Mesendoderm (in vitro differentiated cells): ENCODE measurements around the gene LRRC47.

Source experiments
- DNase-seq: peaks from one replicate; pipeline ENCODE4 v3.0.0; 2013
- H2AK5ac ChIP-seq: 2 replicates; pipeline ENCODE4 v1.6.1; 2013; ENCODE audit warnings: low read length, inconsistent platforms
- H2BK120ac ChIP-seq: 2 replicates; pipeline ENCODE4 v1.6.1; 2013; ENCODE audit warnings: low read depth, mild to moderate bottlenecking, low read length, moderate library complexity, mixed read lengths
- H2BK15ac ChIP-seq: replicated peaks from 2 replicates; pipeline ENCODE4 v1.6.1; 2013; ENCODE audit warnings: low read depth, mild to moderate bottlenecking, moderate library complexity
- H2BK5ac ChIP-seq: 2 replicates; pipeline ENCODE4 v1.6.1; 2013; ENCODE audit warnings: low read length, inconsistent platforms
- H3K18ac ChIP-seq: 2 replicates; pipeline ENCODE4 v1.6.1; 2013; ENCODE audit warnings: mild to moderate bottlenecking, low read length, mixed read lengths
- H3K23ac ChIP-seq: one replicate; pipeline ENCODE4 v1.6.1; 2013; ENCODE audit warnings: low read length
- H3K27ac ChIP-seq: 2 replicates; pipeline ENCODE4 v1.5.1; 2013; ENCODE audit warnings: low read depth, mild to moderate bottlenecking, inconsistent platforms, low read length, moderate library complexity
- H3K27me3 ChIP-seq: 2 replicates; pipeline ENCODE4 v1.6.1; 2013; ENCODE audit warnings: low read length, control low read depth, mild to moderate bottlenecking, inconsistent platforms; ENCODE audit not compliant: insufficient read depth, poor library complexity
- H3K36me3 ChIP-seq: 2 replicates; pipeline ENCODE4 v1.6.1; 2013; ENCODE audit warnings: low read length, inconsistent platforms; ENCODE audit not compliant: control insufficient read depth, insufficient read depth
- H3K4ac ChIP-seq: one replicate; pipeline ENCODE4 v1.6.1; 2013; ENCODE audit warnings: low read depth, mild to moderate bottlenecking, low read length, moderate library complexity
- H3K4me1 ChIP-seq: 2 replicates; pipeline ENCODE4 v1.6.1; 2013; ENCODE audit warnings: low read depth, low read length, inconsistent platforms; ENCODE audit not compliant: control insufficient read depth
- H3K4me2 ChIP-seq: 2 replicates; pipeline ENCODE4 v1.6.1; 2013; ENCODE audit warnings: low read length
- H3K4me3 ChIP-seq: 2 replicates; pipeline ENCODE4 v1.5.1; 2013; ENCODE audit warnings: mild to moderate bottlenecking, low read length
- H3K56ac ChIP-seq: one replicate; pipeline ENCODE4 v1.6.1; 2013; ENCODE audit warnings: low read length
- H3K79me1 ChIP-seq: 2 replicates; pipeline ENCODE4 v1.6.1; 2013; ENCODE audit warnings: low read length, inconsistent platforms
- H3K79me2 ChIP-seq: 2 replicates; pipeline ENCODE4 v1.6.1; 2013; ENCODE audit warnings: mild to moderate bottlenecking, low read length; ENCODE audit not compliant: control insufficient read depth, insufficient read depth
- H3K9ac ChIP-seq: 2 replicates; pipeline ENCODE4 v1.6.1; 2013; ENCODE audit warnings: low read length, inconsistent platforms
- H4K5ac ChIP-seq: one replicate; pipeline ENCODE4 v1.6.1; 2013; ENCODE audit warnings: low read length
- H4K8ac ChIP-seq: one replicate; pipeline ENCODE4 v1.6.1; 2013; ENCODE audit warnings: low read depth, mild to moderate bottlenecking, control low read depth, low read length, moderate library complexity
- WGBS: extraction: QIAGEN DNeasy Blood & Tissue Kit; methylation state at CpG from one replicate; pipeline ENCODE4 v1.1.7; 2013; ENCODE audit warnings: low lambda C conversion rate, missing lambda C conversion rate; ENCODE audit not compliant: insufficient coverage; ENCODE audit errors: extremely low coverage; 5-methylcytosine and 5-hydroxymethylcytosine counted together

The LRRC47 gene

DNA sequence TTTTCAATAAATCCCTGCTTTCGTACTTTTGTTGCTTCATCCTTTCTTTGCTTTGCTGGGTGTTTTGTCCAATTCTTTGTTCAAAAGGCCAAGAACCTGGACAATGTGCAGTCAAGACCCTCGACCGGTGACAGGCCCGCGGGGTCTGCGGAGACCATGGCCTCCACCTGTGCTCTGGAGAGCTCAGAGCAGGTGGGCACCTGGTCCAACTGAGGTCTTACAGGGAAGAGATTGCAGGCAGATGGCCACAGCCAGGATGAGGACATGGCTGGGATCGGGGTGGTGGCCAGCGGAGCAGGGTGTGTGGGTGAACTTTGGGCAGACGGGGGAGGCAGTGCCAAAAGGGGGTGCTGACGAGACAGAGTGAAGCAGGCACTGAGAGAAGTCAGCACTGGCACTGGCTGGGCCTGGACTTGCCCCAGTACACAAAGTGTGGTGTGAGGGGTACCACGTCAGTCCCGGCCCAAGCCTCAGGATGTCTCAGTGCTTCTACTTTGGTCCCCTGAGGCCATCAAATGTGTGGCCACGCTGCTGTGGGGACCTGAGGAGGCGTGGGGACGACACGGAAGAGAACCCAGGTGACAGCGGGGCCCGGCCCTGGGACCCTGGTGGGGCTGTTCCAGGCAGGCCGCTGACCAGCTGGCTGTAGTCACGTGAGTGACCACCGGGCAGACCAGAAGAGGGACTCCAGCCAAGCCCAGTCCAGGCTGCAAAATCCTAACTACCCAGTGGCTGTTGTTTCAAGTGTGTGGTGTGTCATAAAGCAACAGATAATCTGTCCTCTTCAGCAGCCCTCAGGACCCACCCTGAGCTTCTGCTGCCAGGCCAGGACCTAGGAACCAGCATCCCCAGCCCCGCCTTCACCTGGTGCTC is 54.5 kb downstream of the LRRC47 start:
- no peak overlapping the region for H2BK120ac ChIP-seq
- H4K5ac ChIP-seq: no peak overlapping the region
- H3K27me3 ChIP-seq: no peaks in the 10 kb centered on the region
- no peak overlapping the region for H3K4ac ChIP-seq
- H3K79me1 ChIP-seq: peaks cover 12% of the 10 kb centered on the region
- H3K27ac ChIP-seq: no peak overlapping the region
- H3K4me3 ChIP-seq: no peak overlapping the region
- H2AK5ac ChIP-seq: no peak overlapping the region
- H2BK15ac ChIP-seq: no peak overlapping the region
- peaks cover 7% of the 10 kb centered on the region for H3K79me2 ChIP-seq
- H3K36me3 ChIP-seq: peaks cover 8% of the 10 kb centered on the region
- no peak overlapping the region for H3K4me2 ChIP-seq
- peaks cover 2% of the 10 kb centered on the region for H3K4me1 ChIP-seq
- no peak overlapping the region for H3K18ac ChIP-seq
- H2BK5ac ChIP-seq: no peak overlapping the region
- WGBS: no CpG with 5 or more reads among the region's 22 CpGs
- no peak overlapping the region for H3K9ac ChIP-seq
- H3K23ac ChIP-seq: no peak overlapping the region
- no peak overlapping the region for H3K56ac ChIP-seq
- no peak for DNase-seq
- no peak overlapping the region for H4K8ac ChIP-seq

DNA sequence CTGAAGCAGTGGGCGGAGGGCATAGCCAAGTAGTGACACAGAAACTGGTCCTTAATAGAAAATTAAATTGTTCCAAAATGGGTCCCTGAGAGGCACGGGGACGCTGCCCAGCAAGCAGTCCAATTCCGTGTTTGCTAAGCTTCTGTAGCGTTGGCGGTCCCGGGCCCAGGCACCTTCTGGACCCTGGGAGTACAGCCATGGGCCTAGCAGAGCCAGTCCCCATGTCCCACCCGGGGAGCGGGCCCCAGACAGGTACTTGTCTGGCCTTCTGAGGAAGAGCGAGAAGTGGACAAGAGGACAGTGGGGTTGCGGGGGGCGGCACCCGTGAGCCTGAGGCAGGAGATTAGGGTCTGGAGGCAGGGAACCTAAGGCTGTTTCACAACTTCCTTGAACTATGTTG is 55.5 kb downstream of the LRRC47 start:
- H2BK15ac ChIP-seq: no peak overlapping the region
- peaks cover 4% of the 10 kb centered on the region for H3K79me2 ChIP-seq
- no peak overlapping the region for H3K4me2 ChIP-seq
- WGBS: no CpG with 5 or more reads among the region's 13 CpGs
- peaks cover 8% of the 10 kb centered on the region for H3K36me3 ChIP-seq
- H2AK5ac ChIP-seq: no peak overlapping the region
- peaks cover 2% of the 10 kb centered on the region for H3K4me1 ChIP-seq
- no peak overlapping the region for H3K18ac ChIP-seq
- H4K5ac ChIP-seq: no peak overlapping the region
- no peak overlapping the region for H3K27ac ChIP-seq
- no peak overlapping the region for H3K4me3 ChIP-seq
- no peak overlapping the region for H3K56ac ChIP-seq
- no peak overlapping the region for H4K8ac ChIP-seq
- H2BK5ac ChIP-seq: no peak overlapping the region
- no peak overlapping the region for H3K9ac ChIP-seq
- no peak overlapping the region for H2BK120ac ChIP-seq
- H3K27me3 ChIP-seq: no peaks in the 10 kb centered on the region
- DNase-seq: no peak
- H3K23ac ChIP-seq: no peak overlapping the region
- H3K4ac ChIP-seq: no peak overlapping the region
- H3K79me1 ChIP-seq: peaks cover 9% of the 10 kb centered on the region

DNA sequence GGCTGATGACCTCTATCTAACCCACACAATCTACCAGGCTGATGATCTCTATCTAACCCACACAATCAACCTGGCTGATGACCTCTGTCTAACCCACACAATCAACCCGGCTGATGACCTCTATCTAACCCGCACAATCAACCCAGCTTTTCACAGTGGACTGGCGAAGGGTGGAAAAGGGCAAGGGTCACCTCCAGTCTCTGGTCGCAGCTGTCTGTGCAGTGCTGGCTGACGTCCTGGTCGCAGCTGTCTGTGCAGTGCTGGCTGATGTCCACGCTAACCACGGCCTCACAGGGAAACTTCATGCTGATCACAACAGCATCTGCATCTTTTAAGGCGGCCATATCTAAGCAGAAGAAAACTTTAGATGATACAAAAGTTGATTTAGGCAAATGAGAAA is 56.3 kb downstream of the LRRC47 start:
- Histone ChIP-seq H4K5ac (no peak overlapping the region), H3K79me2 (no peaks in the 10 kb centered on the region), H3K9ac (no peak overlapping the region), H2BK120ac (no peak overlapping the region), H3K4me3 (no peak overlapping the region), H3K36me3 (peaks cover 8% of the 10 kb centered on the region), H3K27ac (no peak overlapping the region), H3K18ac (no peak overlapping the region), H3K56ac (no peak overlapping the region), H3K4me1 (no peaks in the 10 kb centered on the region), H2BK15ac (no peak overlapping the region), H3K27me3 (no peaks in the 10 kb centered on the region), H2BK5ac (no peak overlapping the region), H3K23ac (no peak overlapping the region), H3K79me1 (peaks cover 2% of the 10 kb centered on the region), H3K4me2 (no peak overlapping the region), H2AK5ac (no peak overlapping the region), H4K8ac (no peak overlapping the region), H3K4ac (no peak overlapping the region)
- DNase-seq: no peak
- WGBS: no CpG with 5 or more reads among the region's 9 CpGs

DNA sequence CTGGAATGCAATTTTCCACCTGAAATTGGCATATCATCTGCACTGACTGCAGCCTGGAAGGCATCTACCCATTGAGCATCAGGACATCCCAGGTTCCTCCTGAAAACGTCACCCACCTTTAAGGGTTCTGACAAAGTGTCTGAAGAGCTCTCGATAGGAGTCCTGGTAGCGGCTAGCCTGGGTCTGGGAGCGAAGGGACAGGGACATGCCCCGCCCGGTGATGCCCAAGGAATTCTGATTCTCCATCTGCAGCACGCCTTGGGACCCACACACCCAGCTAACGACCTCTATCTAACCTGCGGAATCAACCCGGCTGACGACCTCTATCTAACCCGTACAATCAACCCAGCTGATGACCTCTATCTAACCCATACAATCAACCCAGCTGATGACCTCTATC is 57.4 kb downstream of the LRRC47 start:
- Histone ChIP-seq H2AK5ac (no peak overlapping the region), H3K4me3 (no peak overlapping the region), H2BK120ac (no peak overlapping the region), H3K27me3 (no peaks in the 10 kb centered on the region), H3K79me2 (no peaks in the 10 kb centered on the region), H3K79me1 (no peaks in the 10 kb centered on the region), H3K56ac (no peak overlapping the region), H2BK5ac (no peak overlapping the region), H3K27ac (no peak overlapping the region), H4K5ac (no peak overlapping the region), H3K4me2 (no peak overlapping the region), H3K18ac (no peak overlapping the region), H3K9ac (no peak overlapping the region), H3K36me3 (peaks cover 8% of the 10 kb centered on the region), H3K4me1 (no peaks in the 10 kb centered on the region), H2BK15ac (no peak overlapping the region), H3K23ac (no peak overlapping the region), H3K4ac (no peak overlapping the region), H4K8ac (no peak overlapping the region)
- DNase-seq: no peak
- no CpG with 5 or more reads among the region's 12 CpGs for WGBS

DNA sequence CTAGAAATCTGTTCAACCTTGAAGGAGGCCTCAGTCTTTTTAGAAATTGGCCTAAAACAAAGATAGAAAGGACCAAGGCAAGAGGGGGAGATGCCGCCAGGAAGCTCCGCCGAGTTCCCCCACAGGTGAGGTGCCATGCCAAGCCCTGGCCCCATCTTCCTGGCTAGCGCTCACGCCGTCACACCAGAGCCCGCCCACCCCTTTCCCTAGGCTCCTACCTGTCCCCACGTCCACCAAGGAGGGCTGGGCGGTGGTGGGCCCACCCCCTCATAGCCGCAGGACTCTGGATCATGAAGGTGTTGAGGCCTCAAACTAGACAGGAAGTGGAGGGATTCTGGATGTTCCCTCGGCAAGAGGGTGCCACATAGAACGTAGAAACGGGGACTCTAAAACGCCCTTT is 59.6 kb downstream of the LRRC47 start:
- Histone ChIP-seq H3K4ac (no peak overlapping the region), H3K18ac (no peak overlapping the region), H3K4me2 (no peak overlapping the region), H3K4me3 (no peak overlapping the region), H2AK5ac (no peak overlapping the region), H3K23ac (no peak overlapping the region), H4K5ac (no peak overlapping the region), H4K8ac (no peak overlapping the region), H3K9ac (no peak overlapping the region), H3K56ac (no peak overlapping the region), H3K4me1 (no peaks in the 10 kb centered on the region), H2BK5ac (no peak overlapping the region), H2BK15ac (no peak overlapping the region), H3K27me3 (no peaks in the 10 kb centered on the region), H3K27ac (no peak overlapping the region), H2BK120ac (no peak overlapping the region), H3K36me3 (peaks cover 5% of the 10 kb centered on the region), H3K79me1 (no peaks in the 10 kb centered on the region), H3K79me2 (no peaks in the 10 kb centered on the region)
- no CpG with 5 or more reads among the region's 14 CpGs for WGBS
- no peak for DNase-seq

DNA sequence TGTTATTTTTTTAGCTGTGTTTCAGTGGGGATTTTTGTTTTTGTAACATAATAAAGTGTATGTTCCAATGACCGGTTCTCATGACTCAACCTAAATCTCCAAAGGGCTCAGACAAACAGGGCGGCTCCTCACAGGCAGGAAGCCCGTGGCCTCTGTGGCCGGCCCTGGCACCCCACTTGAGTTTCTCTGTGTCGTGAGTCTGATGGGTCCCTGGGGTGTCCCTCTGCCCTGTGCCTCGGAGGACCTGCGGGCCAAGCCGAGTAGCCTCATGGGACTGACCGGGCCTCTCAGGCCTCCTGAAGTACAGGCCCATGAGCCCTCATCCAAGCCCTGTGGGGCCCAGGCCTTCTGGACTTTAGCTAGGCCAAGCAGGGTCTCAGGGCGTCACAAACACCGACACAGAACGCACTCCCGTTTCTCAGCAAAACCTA is 60.2 kb downstream of the LRRC47 start:
- H3K56ac ChIP-seq: no peak overlapping the region
- H3K79me2 ChIP-seq: no peaks in the 10 kb centered on the region
- H3K27ac ChIP-seq: no peak overlapping the region
- no peaks in the 10 kb centered on the region for H3K4me1 ChIP-seq
- H3K36me3 ChIP-seq: peaks cover 5% of the 10 kb centered on the region
- H2BK15ac ChIP-seq: no peak overlapping the region
- H3K4me3 ChIP-seq: no peak overlapping the region
- H3K27me3 ChIP-seq: no peaks in the 10 kb centered on the region
- H2BK5ac ChIP-seq: no peak overlapping the region
- no CpG with 5 or more reads among the region's 13 CpGs for WGBS
- H3K9ac ChIP-seq: no peak overlapping the region
- H3K18ac ChIP-seq: no peak overlapping the region
- H3K4me2 ChIP-seq: no peak overlapping the region
- no peak overlapping the region for H3K23ac ChIP-seq
- H3K79me1 ChIP-seq: no peaks in the 10 kb centered on the region
- H4K8ac ChIP-seq: no peak overlapping the region
- no peak overlapping the region for H3K4ac ChIP-seq
- H4K5ac ChIP-seq: no peak overlapping the region
- H2AK5ac ChIP-seq: no peak overlapping the region
- no peak overlapping the region for H2BK120ac ChIP-seq
- no peak for DNase-seq
